Esophagus muscularis mucosa (tissue), 4 donors: Measurements from ENCODE around the gene RBM12. TPM values are rescaled to one million over a fixed set of nuclear protein-coding genes. Genes with fewer than 3 reads are reported as not detected.

Source experiments
- DNase-seq: peaks from one replicate; pipeline ENCODE4 v3.0.0-alpha.2; 2017; ENCODE audit errors: extremely low spot score
- H3K27ac ChIP-seq, 4 donors: fragments of 200-600 bp; sonication (generic); replicated peaks in 1 of 4; 1 replicate in 3 of 4; 2 replicates in 1 of 4; pipeline ENCODE4 v1.5.1; 2016 to 2019; ENCODE audit warnings: mild to moderate bottlenecking in 1 of 4
- H3K27me3 ChIP-seq, 4 donors: fragments of 200-600 bp; sonication (generic); one replicate each; pipeline versions ENCODE4 v1.5.1 to v1.6.0; 2016 to 2019
- H3K36me3 ChIP-seq, 4 donors: fragments of 200-600 bp; sonication (generic); one replicate each; pipeline ENCODE4 v1.5.1; 2016 to 2019
- H3K4me1 ChIP-seq, 4 donors: fragments of 200-600 bp; sonication (generic); one replicate each; pipeline ENCODE4 v1.5.1; 2016 to 2019
- H3K4me3 ChIP-seq, 4 donors: fragments of 200-600 bp; sonication (generic); 1 replicate in 2 of 4; 2 replicates in 2 of 4; pipeline ENCODE4 v1.5.1; 2016 to 2019; ENCODE audit warnings: mild to moderate bottlenecking in 4 of 4, moderate library complexity in 1 of 4
- H3K9me3 ChIP-seq, 4 donors: fragments of 200-600 bp; sonication (generic); 1 replicate in 3 of 4; 2 replicates in 1 of 4; pipeline ENCODE4 v1.5.1; 2016 to 2019
- CTCF ChIP-seq, 3 experiments: fragments of 200-600 bp in 2 of 3; fragments of 450-650 bp in 1 of 3; sonication (generic) in 2 of 3; IDR thresholded peaks; one replicate each; pipeline ENCODE4 v1.5.1; 2017 to 2019; ENCODE audit warnings: antibody characterized with exemption in 3 of 3, mild to moderate bottlenecking in 2 of 3, moderate library complexity in 1 of 3
- EP300 ChIP-seq: sonication (generic); formaldehyde crosslinking; IDR thresholded peaks from one replicate; pipeline ENCODE4 v1.6.1; 2017; ENCODE audit warnings: antibody characterized with exemption
- POLR2A ChIP-seq: fragments of 450-650 bp; IDR thresholded peaks from one replicate; pipeline ENCODE4 v1.6.1; 2017; ENCODE audit warnings: antibody characterized with exemption, moderate library complexity, mild to moderate bottlenecking, low read depth
- POLR2AphosphoS5 ChIP-seq, 2 donors: sonication (generic); formaldehyde crosslinking; IDR thresholded peaks; one replicate each; pipeline ENCODE4 v1.6.1; 2017; ENCODE audit warnings: antibody characterized with exemption in 2 of 2
- WGBS: methylation state at CpG from one replicate; pipeline ENCODE4 v1.1.5; 2018; 5-methylcytosine and 5-hydroxymethylcytosine counted together
- intact Hi-C: fragments of 100-400 bp; cut with DNase I; formaldehyde crosslinking; loops from one replicate; pipeline ENCODE4 v1.15.1; 2023
- total RNA-seq, 4 donors: library from RNA; depleted of rRNA; stranded (reverse); fragments of >200 nt; gene quantifications; one replicate each; pipeline versions ENCODE4 v1.1.0 to v1.2.1, GENCODE V29; 2016

The RBM12 gene
- total RNA-seq, 4 donors from 2014 or later = 21.0 to 30.6 (median 24.0) TPM

GRCh38 chr20:35638751-35639150 is 25.9 kb downstream of the RBM12 start:
- H3K9me3 ChIP-seq = no peaks in the 10 kb centered on the region
- DNase-seq = no peak
- no peak overlapping the region for H3K4me3 ChIP-seq
- no peaks in the 10 kb centered on the region for H3K27me3 ChIP-seq
- TF ChIP-seq POLR2A (no peak), CTCF (IDR thresholded peaks at IDR 0.05) (no peak), POLR2AphosphoS5 (IDR thresholded peaks at IDR 0.05) (no peak), EP300 (no peak)
- WGBS = 49% methylated on average over 2 of the region's 2 CpGs
- H3K27ac ChIP-seq = no peak overlapping the region
- intact Hi-C loops = no loop called here
- peaks cover 12 to 22% (median 17%) of the 10 kb centered on the region in 4 donors for H3K4me1 ChIP-seq
- H3K36me3 ChIP-seq = no peaks in the 10 kb centered on the region

GRCh38 chr20:35637276-35637675 is 27.4 kb downstream of the RBM12 start:
- Histone ChIP-seq H3K4me3 (no peak overlapping the region), H3K27me3 (no peaks in the 10 kb centered on the region), H3K36me3 (peaks cover 0 to 4% (median 2%) of the 10 kb centered on the region in 4 donors), H3K4me1 (peaks cover 12 to 17% (median 17%) of the 10 kb centered on the region in 4 donors), H3K9me3 (no peaks in the 10 kb centered on the region), H3K27ac (no peak overlapping the region)
- TF ChIP-seq EP300 = no peak
- no peak for TF ChIP-seq POLR2AphosphoS5 (IDR thresholded peaks at IDR 0.05)
- no peak for TF ChIP-seq POLR2A
- no peak for TF ChIP-seq CTCF (IDR thresholded peaks at IDR 0.05)
- DNase-seq = no peak
- intact Hi-C loops = no loop called here
- 90% methylated on average over 6 of the region's 6 CpGs for WGBS

GRCh38 chr20:35636095-35636494 is 28.6 kb downstream of the RBM12 start:
- intact Hi-C loops = no loop called here
- DNase-seq = no peak
- Histone ChIP-seq H3K27me3 (no peaks in the 10 kb centered on the region), H3K4me3 (no peak overlapping the region), H3K27ac (no peak overlapping the region), H3K4me1 (peaks cover 12 to 17% (median 17%) of the 10 kb centered on the region in 4 donors), H3K36me3 (peaks cover 6 to 16% (median 14%) of the 10 kb centered on the region in 4 donors), H3K9me3 (no peaks in the 10 kb centered on the region)
- WGBS = 93% methylated on average over 2 of the region's 2 CpGs
- TF ChIP-seq POLR2AphosphoS5 (IDR thresholded peaks at IDR 0.05) = no peak
- TF ChIP-seq EP300 = no peak

- WGBS = 78% methylated on average over 4 of the region's 4 CpGs
- TF ChIP-seq CTCF (IDR thresholded peaks at IDR 0.05) (no peak), EP300 (no peak), POLR2AphosphoS5 (IDR thresholded peaks at IDR 0.05) (no peak), POLR2A (no peak)
- DNase-seq = no peak
Observed at GRCh38 chr20:35635652-35636051, 29.0 kb downstream of the RBM12 start.

GRCh38 chr20:35632539-35633115 is 32.1 kb downstream of the RBM12 start:
- H3K4me1 ChIP-seq = peaks cover 6 to 13% (median 10%) of the 10 kb centered on the region in 4 donors

More at GRCh38 chr20:35635652-35636051, 29.0 kb downstream of the RBM12 start:
- H3K27me3 ChIP-seq = no peaks in the 10 kb centered on the region
- no peak overlapping the region for H3K27ac ChIP-seq
- no peak overlapping the region for H3K4me3 ChIP-seq
- no peaks in the 10 kb centered on the region for H3K9me3 ChIP-seq
- intact Hi-C loops = no loop called here
- peaks cover 10 to 20% (median 19%) of the 10 kb centered on the region in 4 donors for H3K36me3 ChIP-seq
- peaks cover 12 to 17% (median 17%) of the 10 kb centered on the region in 4 donors for H3K4me1 ChIP-seq

More at GRCh38 chr20:35632539-35633115, 32.1 kb downstream of the RBM12 start:
- Histone ChIP-seq H3K27ac (no peak overlapping the region), H3K36me3 (peaks cover 23 to 50% (median 49%) of the 10 kb centered on the region in 4 donors), H3K4me3 (no peak overlapping the region), H3K9me3 (no peaks in the 10 kb centered on the region), H3K27me3 (no peaks in the 10 kb centered on the region)
- intact Hi-C loops = no loop called here
- no peak for TF ChIP-seq POLR2A
- TF ChIP-seq CTCF (IDR thresholded peaks at IDR 0.05) = no peak
- TF ChIP-seq POLR2AphosphoS5 (IDR thresholded peaks at IDR 0.05) = no peak
- no peak for TF ChIP-seq EP300
- no peak for DNase-seq
- 94% methylated on average over 12 of the region's 13 CpGs for WGBS
